Fibroblast of lung (primary cell): Measurements from ENCODE around the gene PSMD4. TPM values are rescaled to one million over a fixed set of nuclear protein-coding genes. Genes with fewer than 3 reads are reported as not detected.
"Not testable (repeated sequence)": the region's sequence is repeated elsewhere in the genome, so short reads cannot be mapped to it uniquely, and the experiment has no call there.

ENCODE experiments used
- DNase-seq, 2 donors: peaks; one replicate each; pipeline versions ENCODE4 v3.0.0 to v3.0.0-alpha.2; 2010; ENCODE audit warnings: low read depth in 2 of 2
- H2AFZ ChIP-seq: 2 replicates; pipeline ENCODE4 v1.5.1; 2012; ENCODE audit warnings: low read length, control low read depth, inconsistent platforms
- H3K27ac ChIP-seq: 2 replicates; pipeline ENCODE4 v1.5.1; 2011; ENCODE audit warnings: low read length, control low read depth; ENCODE audit not compliant: insufficient read depth
- H3K27me3 ChIP-seq: 2 replicates; pipeline ENCODE4 v1.5.1; 2011; ENCODE audit warnings: mild to moderate bottlenecking, low read length; ENCODE audit not compliant: control insufficient read depth, insufficient read depth
- H3K36me3 ChIP-seq: 2 replicates; pipeline ENCODE4 v1.5.1; 2011; ENCODE audit warnings: low read length; ENCODE audit not compliant: control insufficient read depth, insufficient read depth
- H3K4me1 ChIP-seq: 2 replicates; pipeline ENCODE4 v1.5.1; 2011; ENCODE audit warnings: low read length; ENCODE audit not compliant: control insufficient read depth, insufficient read depth; ENCODE audit errors: extremely low read depth
- H3K4me2 ChIP-seq: 2 replicates; pipeline ENCODE4 v1.5.1; 2011; ENCODE audit warnings: low read length, control low read depth; ENCODE audit not compliant: insufficient read depth; ENCODE audit errors: extremely low read depth
- H3K4me3 ChIP-seq, 4 experiments: fragments of 200-600 bp in 1 of 4; sonication (generic) in 1 of 4; replicated peaks in 1 of 4; 2 replicates each; pipeline ENCODE4 v1.5.1; 2011 to 2016; ENCODE audit warnings: low read length in 4 of 4, low read depth in 3 of 4, mild to moderate bottlenecking in 3 of 4, control low read depth in 2 of 4, inconsistent platforms in 1 of 4, mixed read lengths in 1 of 4; ENCODE audit not compliant: insufficient read depth in 1 of 4; ENCODE audit errors: control extremely low read depth in 1 of 4
- H3K79me2 ChIP-seq: 2 replicates; pipeline ENCODE4 v1.5.1; 2012; ENCODE audit warnings: mild to moderate bottlenecking, low read length, inconsistent platforms; ENCODE audit not compliant: control insufficient read depth, insufficient read depth
- H3K9ac ChIP-seq: 2 replicates; pipeline ENCODE4 v1.5.1; 2011; ENCODE audit warnings: mild to moderate bottlenecking, low read length, control low read depth; ENCODE audit not compliant: insufficient read depth
- H3K9me3 ChIP-seq: 2 replicates; pipeline ENCODE4 v1.5.1; 2012; ENCODE audit warnings: low read depth, low read length; ENCODE audit not compliant: control insufficient read depth, insufficient read depth
- H4K20me1 ChIP-seq: 2 replicates; pipeline ENCODE4 v1.5.1; 2011; ENCODE audit warnings: low read length; ENCODE audit not compliant: control insufficient read depth, insufficient read depth; ENCODE audit errors: extremely low read depth
- EZH2 ChIP-seq: IDR thresholded peaks from 2 replicates; pipeline ENCODE4 v1.5.1; 2012; ENCODE audit warnings: low read length, control low read depth, mild to moderate bottlenecking; ENCODE audit errors: missing control alignments
- polyA plus RNA-seq, 2 donors: library from polyadenylated mRNA; depleted of rRNA in 1 of 2; stranded (reverse) in 1 of 2; unstranded in 1 of 2; fragments of >200 nt; gene quantifications; 2 replicates each; pipeline ENCODE4 v1.2.1, GENCODE V29; 2011 to 2012; ENCODE audit warnings: missing spikeins in 1 of 2
- total RNA-seq: library from RNA; depleted of rRNA; stranded (reverse); fragments of >200 nt; gene quantifications from 2 replicates; pipeline ENCODE4 v1.2.1, GENCODE V29; 2014
- TF ChIP-seq, protein P1 (sequence below), 2 donors: IDR thresholded peaks in 1 of 2; conservative IDR thresholded peaks in 1 of 2; 1 replicate in 1 of 2; 2 replicates in 1 of 2; pipeline ENCODE4 v1.5.1; 2011 to 2012; ENCODE audit warnings: low read length in 2 of 2, control low read depth in 1 of 2, inconsistent platforms in 1 of 2, low read depth in 1 of 2, mild to moderate bottlenecking in 1 of 2

PSMD4 gene
- total and polyA plus RNA-seq, 2 donors (not counting 1 experiment from before 2014, with no cell fraction given), result 210 to 240 TPM

DNA sequence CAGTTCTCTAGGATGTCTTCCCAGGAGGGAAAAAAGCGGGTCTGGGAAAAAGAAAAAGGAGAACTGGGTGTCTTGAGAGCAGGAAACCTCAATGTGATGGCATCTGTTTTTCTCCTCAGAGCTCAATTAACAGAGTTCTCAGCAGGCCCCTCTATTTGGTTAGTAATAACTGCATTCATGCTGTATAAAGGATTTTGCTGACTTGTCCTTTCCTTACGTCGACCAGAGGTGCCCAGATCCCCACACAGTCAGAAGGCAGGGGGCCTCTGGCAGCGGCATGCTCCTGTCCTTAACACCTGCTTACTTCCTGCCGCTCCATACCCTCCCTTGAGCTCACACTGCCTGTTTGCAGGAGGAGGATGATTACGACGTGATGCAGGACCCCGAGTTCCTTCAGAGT lies 12.3 kb downstream of the PSMD4 start:
- no peak overlapping the region for H3K27ac ChIP-seq
- H3K27me3 ChIP-seq, result no peaks in the 10 kb centered on the region
- no peak for TF ChIP-seq EZH2
- TF ChIP-seq, protein P1, sequence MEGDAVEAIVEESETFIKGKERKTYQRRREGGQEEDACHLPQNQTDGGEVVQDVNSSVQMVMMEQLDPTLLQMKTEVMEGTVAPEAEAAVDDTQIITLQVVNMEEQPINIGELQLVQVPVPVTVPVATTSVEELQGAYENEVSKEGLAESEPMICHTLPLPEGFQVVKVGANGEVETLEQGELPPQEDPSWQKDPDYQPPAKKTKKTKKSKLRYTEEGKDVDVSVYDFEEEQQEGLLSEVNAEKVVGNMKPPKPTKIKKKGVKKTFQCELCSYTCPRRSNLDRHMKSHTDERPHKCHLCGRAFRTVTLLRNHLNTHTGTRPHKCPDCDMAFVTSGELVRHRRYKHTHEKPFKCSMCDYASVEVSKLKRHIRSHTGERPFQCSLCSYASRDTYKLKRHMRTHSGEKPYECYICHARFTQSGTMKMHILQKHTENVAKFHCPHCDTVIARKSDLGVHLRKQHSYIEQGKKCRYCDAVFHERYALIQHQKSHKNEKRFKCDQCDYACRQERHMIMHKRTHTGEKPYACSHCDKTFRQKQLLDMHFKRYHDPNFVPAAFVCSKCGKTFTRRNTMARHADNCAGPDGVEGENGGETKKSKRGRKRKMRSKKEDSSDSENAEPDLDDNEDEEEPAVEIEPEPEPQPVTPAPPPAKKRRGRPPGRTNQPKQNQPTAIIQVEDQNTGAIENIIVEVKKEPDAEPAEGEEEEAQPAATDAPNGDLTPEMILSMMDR (conservative IDR thresholded peaks at IDR 0.05 in 1 of 2, IDR thresholded peaks at IDR 0.05 in 1 of 2; ENCODE audit: low read depth in 1 of 2, low read length in 2 of 2), result no peak
- H3K4me2 ChIP-seq, result no peak overlapping the region
- H3K4me1 ChIP-seq, result no peaks in the 10 kb centered on the region
- H2AFZ ChIP-seq, result no peak overlapping the region
- peaks cover 18% of the 10 kb centered on the region for H3K36me3 ChIP-seq
- H3K9me3 ChIP-seq, result no peaks in the 10 kb centered on the region
- H4K20me1 ChIP-seq, result no peaks in the 10 kb centered on the region
- H3K4me3 ChIP-seq, result no peak overlapping the region
- no peak overlapping the region for H3K9ac ChIP-seq
- H3K79me2 ChIP-seq, result peaks cover 2% of the 10 kb centered on the region
- DNase-seq, result no peak

DNA sequence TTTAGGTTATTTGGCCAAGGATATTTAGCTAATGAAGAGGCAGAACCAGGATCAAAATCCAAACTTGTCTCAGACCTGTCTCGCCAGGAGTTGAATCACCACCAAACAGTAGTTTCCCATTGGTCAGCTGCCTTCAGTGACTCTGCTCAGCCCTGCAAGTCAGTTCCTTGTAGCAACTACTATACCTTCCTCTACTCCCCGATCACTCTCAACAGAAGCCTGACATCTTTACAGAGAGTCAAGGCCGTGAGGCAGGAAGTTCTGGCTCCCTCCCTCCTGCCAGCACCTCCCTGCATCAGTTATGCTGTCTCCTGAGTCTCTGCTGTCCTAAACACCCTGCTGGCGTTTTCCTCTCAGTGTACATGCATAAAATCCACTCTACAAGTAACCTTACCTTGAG lies 13.2 kb downstream of the PSMD4 start:
- Histone ChIP-seq H3K4me3 (no peak overlapping the region), H2AFZ (no peak overlapping the region), H3K79me2 (no peaks in the 10 kb centered on the region), H3K27ac (no peak overlapping the region), H3K27me3 (no peaks in the 10 kb centered on the region), H3K9ac (no peak overlapping the region), H3K36me3 (peaks cover 16% of the 10 kb centered on the region), H4K20me1 (no peaks in the 10 kb centered on the region), H3K9me3 (no peaks in the 10 kb centered on the region), H3K4me1 (no peaks in the 10 kb centered on the region), H3K4me2 (no peak overlapping the region)
- no peak for DNase-seq
- TF ChIP-seq, protein P1 (conservative IDR thresholded peaks at IDR 0.05 in 1 of 2, IDR thresholded peaks at IDR 0.05 in 1 of 2; ENCODE audit: low read depth in 1 of 2, low read length in 2 of 2), result no peak
- TF ChIP-seq EZH2, result no peak

DNA sequence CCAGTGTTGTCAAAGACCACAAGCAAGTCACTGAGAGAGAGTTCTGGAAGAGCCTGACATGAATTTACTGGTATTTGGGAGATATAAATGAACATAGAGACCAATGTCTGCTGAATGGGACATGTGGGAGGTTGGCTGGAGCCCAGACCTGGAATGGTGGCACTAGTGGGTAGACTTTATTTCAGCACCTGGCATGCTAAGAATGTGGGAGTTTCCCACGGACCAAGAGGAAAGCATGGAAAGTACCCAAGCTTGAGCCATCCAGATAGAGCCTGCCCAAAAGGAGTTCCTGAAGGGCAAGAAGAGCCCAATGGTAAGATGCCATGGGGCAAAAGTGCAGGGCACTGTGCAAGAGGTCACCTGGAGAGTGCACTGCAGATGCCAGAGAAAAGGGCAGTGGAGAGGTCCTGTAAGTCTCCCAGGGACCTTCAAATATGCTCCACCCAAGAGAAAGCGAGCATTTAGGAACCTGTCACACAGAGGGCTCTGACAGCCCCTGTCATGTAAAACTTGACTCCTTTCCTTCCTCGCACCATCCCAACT lies 19.5 kb downstream of the PSMD4 start:
- DNase-seq, result no peak
- H3K79me2 ChIP-seq, result no peaks in the 10 kb centered on the region
- no peaks in the 10 kb centered on the region for H3K27me3 ChIP-seq
- H3K9me3 ChIP-seq, result no peaks in the 10 kb centered on the region
- no peaks in the 10 kb centered on the region for H4K20me1 ChIP-seq
- TF ChIP-seq, protein P1 (conservative IDR thresholded peaks at IDR 0.05 in 1 of 2, IDR thresholded peaks at IDR 0.05 in 1 of 2; ENCODE audit: low read depth in 1 of 2, low read length in 2 of 2), result no peak
- no peak for TF ChIP-seq EZH2
- H3K36me3 ChIP-seq, result no peaks in the 10 kb centered on the region
- H3K4me1 ChIP-seq, result no peaks in the 10 kb centered on the region
- no peak overlapping the region for H3K4me2 ChIP-seq
- no peak overlapping the region for H2AFZ ChIP-seq
- H3K4me3 ChIP-seq, result no peak overlapping the region
- H3K9ac ChIP-seq, result no peak overlapping the region
- H3K27ac ChIP-seq, result no peak overlapping the region

DNA sequence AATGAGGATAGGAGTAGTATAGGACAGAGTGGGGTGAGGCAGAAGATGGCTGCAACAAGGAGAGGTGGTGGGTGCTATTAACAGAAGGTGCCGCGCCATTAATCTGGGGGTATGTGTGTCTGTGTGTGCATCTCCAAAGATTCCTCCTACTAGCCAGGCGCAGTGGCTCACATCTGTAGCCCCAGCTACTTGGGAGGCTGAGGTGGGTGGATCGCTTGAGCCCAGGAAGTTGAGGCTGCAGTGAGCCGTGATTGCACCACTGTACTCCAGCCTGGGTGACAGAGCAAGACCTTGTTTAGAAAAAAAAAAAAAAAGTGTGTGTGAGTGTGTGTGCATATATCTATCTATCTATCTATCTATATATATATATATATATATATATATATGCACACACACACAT lies 20.8 kb downstream of the PSMD4 start:
- H2AFZ ChIP-seq, H3K9ac ChIP-seq, H3K27ac ChIP-seq, H3K27me3 ChIP-seq, H3K4me3 ChIP-seq, H3K9me3 ChIP-seq, H4K20me1 ChIP-seq, H3K36me3 ChIP-seq, H3K4me2 ChIP-seq, H3K79me2 ChIP-seq, H3K4me1 ChIP-seq, DNase-seq: not testable (repeated sequence)
